MM.1S (cell line): ENCODE measurements around the gene GGTA1.

Experiments
- DNase-seq: peaks from one replicate; pipeline ENCODE4 v3.0.0-alpha.2; 2015
- H2AFZ ChIP-seq: fragments of 300-600 bp; sonication (generic); 2 replicates; pipeline ENCODE4 v1.6.0; 2016; ENCODE audit warnings: antibody characterized with exemption, low read length
- H3F3A ChIP-seq: fragments of 300-600 bp; sonication (generic); 2 replicates; pipeline ENCODE4 v1.6.1; 2016; ENCODE audit warnings: mild to moderate bottlenecking, antibody characterized with exemption, low read length, moderate library complexity, mixed read lengths; ENCODE audit not compliant: insufficient read depth
- H3K27ac ChIP-seq: fragments of 300-600 bp; sonication (generic); 2 replicates; pipeline ENCODE4 v1.5.1; 2016; ENCODE audit warnings: mild to moderate bottlenecking, low read length
- H3K27me3 ChIP-seq: fragments of 300-600 bp; sonication (generic); replicated peaks from 2 replicates; pipeline ENCODE4 v1.6.0; 2016; ENCODE audit warnings: low read length; ENCODE audit not compliant: insufficient read depth
- H3K36me3 ChIP-seq: fragments of 300-600 bp; sonication (generic); replicated peaks from 2 replicates; pipeline ENCODE4 v1.6.1; 2016; ENCODE audit warnings: mild to moderate bottlenecking, low read length, mixed read lengths; ENCODE audit not compliant: insufficient read depth
- H3K4me1 ChIP-seq: fragments of 300-600 bp; sonication (generic); 2 replicates; pipeline ENCODE4 v1.6.1; 2016; ENCODE audit warnings: low read length, mixed read lengths
- H3K4me2 ChIP-seq: fragments of 300-600 bp; sonication (generic); 2 replicates; pipeline ENCODE4 v1.6.0; 2016; ENCODE audit warnings: low read depth, low read length
- H3K4me3 ChIP-seq: fragments of 300-600 bp; sonication (generic); 2 replicates; pipeline ENCODE4 v1.5.1; 2016; ENCODE audit warnings: low read length, mixed read lengths
- H3K79me2 ChIP-seq: fragments of 300-600 bp; sonication (generic); 2 replicates; pipeline ENCODE4 v1.6.1; 2016; ENCODE audit warnings: mixed run types, low read length, mixed read lengths
- H3K9ac ChIP-seq: fragments of 300-600 bp; sonication (generic); 2 replicates; pipeline ENCODE4 v1.6.1; 2016; ENCODE audit warnings: low read length, mixed read lengths
- H3K9me2 ChIP-seq: fragments of 300-600 bp; sonication (generic); replicated peaks from 2 replicates; pipeline ENCODE4 v1.6.1; 2016; ENCODE audit warnings: mild to moderate bottlenecking, low read length, mixed read lengths; ENCODE audit not compliant: insufficient read depth
- H3K9me3 ChIP-seq: fragments of 300-600 bp; sonication (generic); replicated peaks from 2 replicates; pipeline ENCODE4 v1.6.1; 2016; ENCODE audit warnings: mild to moderate bottlenecking, low read length, mixed read lengths; ENCODE audit not compliant: insufficient read depth
- H4K20me1 ChIP-seq: fragments of 300-600 bp; sonication (generic); 2 replicates; pipeline ENCODE4 v1.6.1; 2016; ENCODE audit warnings: mild to moderate bottlenecking, low read length, moderate library complexity, mixed read lengths; ENCODE audit not compliant: insufficient read depth
- CTCF ChIP-seq: fragments of 300-600 bp; sonication (generic); IDR thresholded peaks from 2 replicates; pipeline ENCODE4 v1.5.1; 2016; ENCODE audit warnings: antibody characterized with exemption, low read length, mixed read lengths
- EZH2 ChIP-seq: fragments of 300-600 bp; sonication (generic); optimal IDR thresholded peaks from 2 replicates; pipeline ENCODE3; 2017; ENCODE audit warnings: low read depth, mild to moderate bottlenecking, antibody characterized with exemption, low read length, mixed read lengths
- EZH2phosphoT487 ChIP-seq: fragments of 300-600 bp; sonication (generic); IDR thresholded peaks from 2 replicates; pipeline ENCODE4 v1.6.1; 2018; ENCODE audit warnings: antibody characterized with exemption, low read length

Gene GGTA1

GRCh38 chr9:121405899-121406298 lies 93.7 kb downstream of the GGTA1 start:
- Histone ChIP-seq H3K27ac (no peak overlapping the region), H3K27me3 (no peaks in the 10 kb centered on the region), H3K9ac (no peak overlapping the region), H3K9me3 (no peaks in the 10 kb centered on the region), H3K9me2 (no peaks in the 10 kb centered on the region), H3K4me1 (no peaks in the 10 kb centered on the region), H3K4me2 (no peak overlapping the region), H3K4me3 (no peak overlapping the region), H3K79me2 (no peaks in the 10 kb centered on the region), H4K20me1 (no peaks in the 10 kb centered on the region), H2AFZ (no peak overlapping the region), H3K36me3 (no peaks in the 10 kb centered on the region), H3F3A (no peaks in the 10 kb centered on the region)
- no peak for DNase-seq
- TF ChIP-seq CTCF = no peak
- no peak for TF ChIP-seq EZH2phosphoT487
- TF ChIP-seq EZH2 = no peak
